Measurements from ENCODE around the gene ZNF442.

DNA sequence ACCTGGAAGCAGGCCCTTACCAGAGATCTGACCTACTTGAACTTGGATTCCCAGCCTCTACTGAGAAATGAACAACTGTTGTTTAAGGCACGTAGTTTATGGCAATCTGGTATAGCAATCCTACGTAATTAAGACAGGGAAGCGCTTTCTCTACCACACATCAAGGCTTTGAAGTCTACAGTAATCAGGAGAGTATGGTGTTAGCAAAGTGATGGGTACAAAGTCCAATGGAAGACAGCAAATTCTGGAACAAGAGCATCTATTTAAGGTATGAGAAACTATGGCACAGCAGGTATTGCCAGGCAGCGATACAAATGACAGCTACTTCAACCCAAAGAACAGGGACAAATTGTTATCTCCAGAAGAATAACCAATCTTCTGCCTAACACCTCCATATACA is 35.1 kb downstream of the ZNF442 start:
- TF ChIP-seq POLR2A (IDR thresholded peaks at IDR 0.05): no peak
- TF ChIP-seq POLR2AphosphoS5 (IDR thresholded peaks at IDR 0.05): no peak
- TF ChIP-seq, protein P1, sequence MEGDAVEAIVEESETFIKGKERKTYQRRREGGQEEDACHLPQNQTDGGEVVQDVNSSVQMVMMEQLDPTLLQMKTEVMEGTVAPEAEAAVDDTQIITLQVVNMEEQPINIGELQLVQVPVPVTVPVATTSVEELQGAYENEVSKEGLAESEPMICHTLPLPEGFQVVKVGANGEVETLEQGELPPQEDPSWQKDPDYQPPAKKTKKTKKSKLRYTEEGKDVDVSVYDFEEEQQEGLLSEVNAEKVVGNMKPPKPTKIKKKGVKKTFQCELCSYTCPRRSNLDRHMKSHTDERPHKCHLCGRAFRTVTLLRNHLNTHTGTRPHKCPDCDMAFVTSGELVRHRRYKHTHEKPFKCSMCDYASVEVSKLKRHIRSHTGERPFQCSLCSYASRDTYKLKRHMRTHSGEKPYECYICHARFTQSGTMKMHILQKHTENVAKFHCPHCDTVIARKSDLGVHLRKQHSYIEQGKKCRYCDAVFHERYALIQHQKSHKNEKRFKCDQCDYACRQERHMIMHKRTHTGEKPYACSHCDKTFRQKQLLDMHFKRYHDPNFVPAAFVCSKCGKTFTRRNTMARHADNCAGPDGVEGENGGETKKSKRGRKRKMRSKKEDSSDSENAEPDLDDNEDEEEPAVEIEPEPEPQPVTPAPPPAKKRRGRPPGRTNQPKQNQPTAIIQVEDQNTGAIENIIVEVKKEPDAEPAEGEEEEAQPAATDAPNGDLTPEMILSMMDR (IDR thresholded peaks at IDR 0.05): no peak
- no peak for TF ChIP-seq EP300 (IDR thresholded peaks at IDR 0.05)
